Measurements from ENCODE around the gene FAM210A. TPM values are rescaled to one million over a fixed set of nuclear protein-coding genes. Genes with fewer than 3 reads are reported as not detected.

Gene FAM210A
- total RNA-seq, 4 donors from 2014 or later = 4.7 to 18.6 (median 12.8) TPM

GRCh38 chr18:13716916-13717315 is 9.4 kb downstream of the FAM210A start:
- no peaks in the 10 kb centered on the region for H3K9me3 ChIP-seq
- H3K36me3 ChIP-seq = no peaks in the 10 kb centered on the region
- no peak for ATAC-seq
- H3K4me3 ChIP-seq = no peak overlapping the region
- TF ChIP-seq CTCF (IDR thresholded peaks at IDR 0.05) (no peak), POLR2A (IDR thresholded peaks at IDR 0.05) (no peak), POLR2AphosphoS5 (IDR thresholded peaks at IDR 0.05) (no peak), EP300 (IDR thresholded peaks at IDR 0.05) (no peak)
- 95 to 97% methylated on average over 3 to 4 of the region's 4 CpGs for WGBS, 2 donors (ENCODE audit: low coverage in 1 of 2)
- peaks cover 0 to 6% (median 0%) of the 10 kb centered on the region in 3 donors for H3K4me1 ChIP-seq
- H3K27ac ChIP-seq = no peak overlapping the region
- no peaks in the 10 kb centered on the region for H3K27me3 ChIP-seq

GRCh38 chr18:13715330-13715729 is 11.0 kb downstream of the FAM210A start:
- no peak for ATAC-seq
- peaks cover 0 to 6% (median 0%) of the 10 kb centered on the region in 3 donors for H3K4me1 ChIP-seq
- WGBS, 2 donors (ENCODE audit: low coverage in 1 of 2) = 89 to 91% methylated on average over 2 of the region's 2 CpGs
- no peaks in the 10 kb centered on the region for H3K27me3 ChIP-seq
- no peak overlapping the region for H3K4me3 ChIP-seq
- no peak for TF ChIP-seq EP300 (IDR thresholded peaks at IDR 0.05)
- TF ChIP-seq POLR2A (IDR thresholded peaks at IDR 0.05) = no peak
- TF ChIP-seq POLR2AphosphoS5 (IDR thresholded peaks at IDR 0.05) = no peak
- no peak for TF ChIP-seq CTCF (IDR thresholded peaks at IDR 0.05)
- H3K27ac ChIP-seq = no peak overlapping the region
- H3K9me3 ChIP-seq = no peaks in the 10 kb centered on the region
- H3K36me3 ChIP-seq = no peaks in the 10 kb centered on the region

DNA sequence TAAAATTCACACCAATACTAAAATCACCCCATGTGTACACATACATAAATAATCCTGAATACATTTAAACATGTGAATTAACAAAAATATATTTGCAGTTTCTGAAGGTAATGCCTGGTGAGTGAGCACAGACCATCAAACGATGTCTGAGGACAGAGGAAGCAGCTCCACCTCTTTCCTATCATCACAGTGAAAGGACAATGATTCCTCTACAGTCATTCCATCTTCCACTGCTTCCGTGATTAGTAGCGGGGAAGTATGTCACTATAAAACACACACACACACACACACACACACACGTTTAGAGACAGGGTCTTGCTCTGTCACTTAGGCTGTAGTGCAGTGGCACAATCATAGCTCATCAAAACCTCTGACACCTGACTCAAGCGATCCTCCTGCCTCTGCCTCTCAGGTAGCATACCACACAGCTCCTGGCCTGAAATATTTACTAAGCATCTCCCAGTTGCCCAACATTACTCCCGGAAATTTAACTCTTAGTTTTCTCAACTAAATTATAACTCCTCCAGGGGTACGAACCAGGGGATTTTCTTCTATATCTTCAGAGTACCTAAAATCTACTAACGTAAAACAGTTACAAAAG is 12.8 kb downstream of the FAM210A start:
- H3K36me3 ChIP-seq = no peaks in the 10 kb centered on the region
- ATAC-seq = no peak
- H3K4me3 ChIP-seq = no peak overlapping the region
- H3K4me1 ChIP-seq = no peaks in the 10 kb centered on the region
- H3K27me3 ChIP-seq = no peaks in the 10 kb centered on the region
- TF ChIP-seq POLR2AphosphoS5 (IDR thresholded peaks at IDR 0.05) = no peak
- no peak for TF ChIP-seq POLR2A (IDR thresholded peaks at IDR 0.05)
- no peak for TF ChIP-seq CTCF (IDR thresholded peaks at IDR 0.05)
- no peak for TF ChIP-seq EP300 (IDR thresholded peaks at IDR 0.05)
- 68 to 83% methylated on average over 7 of the region's 8 CpGs for WGBS, 2 donors (ENCODE audit: low coverage in 1 of 2)
- no peaks in the 10 kb centered on the region for H3K9me3 ChIP-seq
- H3K27ac ChIP-seq = no peak overlapping the region

DNA sequence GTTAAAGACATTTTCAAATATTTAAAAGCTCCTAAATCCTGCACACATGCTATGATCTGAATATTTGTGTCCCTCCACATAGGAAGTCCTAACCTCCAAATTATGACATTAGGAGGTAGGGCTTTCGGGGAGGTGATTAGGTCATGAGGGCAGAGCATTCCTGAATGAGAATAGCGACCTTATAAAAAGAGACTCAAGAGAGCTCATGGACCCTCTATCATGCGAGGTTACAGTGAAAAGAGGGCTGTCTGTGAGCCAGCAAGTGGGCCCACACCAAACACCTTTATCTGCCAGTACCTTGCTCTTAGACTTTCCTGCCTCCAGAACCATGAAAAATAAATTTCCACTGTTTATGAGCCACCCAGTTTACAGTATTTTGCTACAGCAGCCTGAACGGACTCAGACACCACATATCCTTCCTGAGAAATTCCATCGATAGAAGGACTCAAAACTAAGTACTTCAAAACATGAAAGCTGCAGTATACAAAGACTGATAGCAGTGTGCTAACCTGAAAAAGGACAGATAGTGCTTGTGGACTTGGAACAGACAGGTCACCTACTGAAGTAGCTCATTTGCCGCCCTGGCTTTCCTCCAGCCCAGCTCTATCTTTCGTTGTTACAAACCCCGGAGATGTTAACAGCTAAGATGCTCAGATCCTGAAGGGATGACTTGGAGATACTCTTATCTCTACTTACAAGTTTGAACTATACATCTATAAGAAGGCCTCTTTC is 13.8 kb downstream of the FAM210A start:
- H3K4me3 ChIP-seq = no peak overlapping the region
- H3K27ac ChIP-seq = no peak overlapping the region
- H3K4me1 ChIP-seq = no peaks in the 10 kb centered on the region
- TF ChIP-seq EP300 (IDR thresholded peaks at IDR 0.05) (no peak), POLR2A (IDR thresholded peaks at IDR 0.05) (no peak), CTCF (IDR thresholded peaks at IDR 0.05) (no peak), POLR2AphosphoS5 (IDR thresholded peaks at IDR 0.05) (no peak)
- no peak for ATAC-seq
- WGBS, 2 donors (ENCODE audit: low coverage in 1 of 2) = 93 to 95% methylated on average over 5 to 8 of the region's 8 CpGs
- H3K36me3 ChIP-seq = no peaks in the 10 kb centered on the region
- H3K27me3 ChIP-seq = no peaks in the 10 kb centered on the region
- H3K9me3 ChIP-seq = no peaks in the 10 kb centered on the region

DNA sequence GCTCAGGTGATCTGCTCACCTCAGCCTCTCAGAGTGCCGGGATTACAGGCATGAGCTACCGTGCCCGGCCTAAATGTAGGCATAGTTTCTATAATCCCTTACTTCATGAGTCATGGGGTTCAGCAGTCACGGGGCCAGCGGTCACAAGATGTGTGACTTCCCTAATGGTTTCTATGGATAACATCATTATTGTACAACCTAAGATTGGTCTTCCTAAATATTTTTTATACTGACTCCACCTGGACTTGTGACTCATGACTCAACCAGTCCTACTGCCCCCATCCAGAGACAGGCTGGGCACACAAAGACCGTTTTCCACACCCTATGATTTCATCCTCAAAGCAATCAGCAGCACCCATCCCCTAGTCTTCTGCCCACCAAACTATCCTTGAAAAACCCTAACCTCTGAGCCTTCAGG is 15.9 kb downstream of the FAM210A start:
- H3K27ac ChIP-seq = no peak overlapping the region
- 78 to 80% methylated on average over 5 to 6 of the region's 6 CpGs for WGBS, 2 donors (ENCODE audit: low coverage in 1 of 2)
- TF ChIP-seq POLR2A (IDR thresholded peaks at IDR 0.05) (no peak), EP300 (IDR thresholded peaks at IDR 0.05) (no peak), POLR2AphosphoS5 (IDR thresholded peaks at IDR 0.05) (no peak), CTCF (IDR thresholded peaks at IDR 0.05) (no peak)
- H3K4me3 ChIP-seq = no peak overlapping the region
- H3K9me3 ChIP-seq = no peaks in the 10 kb centered on the region
- no peaks in the 10 kb centered on the region for H3K27me3 ChIP-seq
- no peaks in the 10 kb centered on the region for H3K4me1 ChIP-seq
- no peak for ATAC-seq
- no peaks in the 10 kb centered on the region for H3K36me3 ChIP-seq
